Keratinocyte (primary cell): ENCODE measurements around the gene MIEF2. TPM values are rescaled to one million over a fixed set of nuclear protein-coding genes. Genes with fewer than 3 reads are reported as not detected.

ENCODE experiments used
- DNase-seq: peaks from one replicate; pipeline ENCODE4 v3.0.0-alpha.2; 2011; ENCODE audit warnings: low read depth, missing footprints, low spot score
- FAIRE-seq: peaks from 2 replicates; lab custom pipeline; 2011; peaks lifted over from hg19 to GRCh38; lab: Jason Lieb, UNC
- H2AFZ ChIP-seq: 2 replicates; pipeline ENCODE4 v1.6.0; 2012; ENCODE audit warnings: low read length, control low read depth, inconsistent platforms; ENCODE audit not compliant: control insufficient read depth
- H3K27ac ChIP-seq: 2 replicates; pipeline ENCODE4 v1.5.1; 2011; ENCODE audit warnings: low read length; ENCODE audit not compliant: control insufficient read depth, insufficient read depth
- H3K27me3 ChIP-seq: 3 replicates; pipeline ENCODE4 v1.6.0; 2011; ENCODE audit warnings: low read length; ENCODE audit not compliant: control insufficient read depth, insufficient read depth; ENCODE audit errors: extremely low read depth
- H3K36me3 ChIP-seq, 2 experiments: 2 replicates in 1 of 2; 3 replicates in 1 of 2; pipeline ENCODE4 v1.5.1; 2011; ENCODE audit warnings: low read length in 2 of 2, mild to moderate bottlenecking in 1 of 2; ENCODE audit not compliant: control insufficient read depth in 2 of 2, insufficient read depth in 2 of 2; ENCODE audit errors: extremely low read depth in 1 of 2
- H3K4me1 ChIP-seq: 3 replicates; pipeline ENCODE4 v1.5.1; 2011; ENCODE audit warnings: low read length; ENCODE audit not compliant: control insufficient read depth, insufficient read depth; ENCODE audit errors: extremely low read depth
- H3K4me2 ChIP-seq: 3 replicates; pipeline ENCODE4 v1.6.0; 2011; ENCODE audit warnings: low read depth, low read length; ENCODE audit not compliant: control insufficient read depth, insufficient read depth; ENCODE audit errors: extremely low read depth
- H3K4me3 ChIP-seq, 3 experiments: fragments of 200-600 bp in 1 of 3; sonication (generic) in 1 of 3; 2 replicates in 2 of 3; 3 replicates in 1 of 3; pipeline ENCODE4 v1.5.1; 2011 to 2016; ENCODE audit warnings: low read length in 3 of 3, mild to moderate bottlenecking in 3 of 3, control low read depth in 2 of 3, inconsistent platforms in 1 of 3, low read depth in 1 of 3, mixed read lengths in 1 of 3, mixed run types in 1 of 3, moderate library complexity in 1 of 3; ENCODE audit not compliant: control insufficient read depth in 2 of 3, insufficient read depth in 2 of 3; ENCODE audit errors: extremely low read depth in 1 of 3
- H3K79me2 ChIP-seq: 2 replicates; pipeline ENCODE4 v1.6.0; 2012; ENCODE audit warnings: low read length; ENCODE audit not compliant: control insufficient read depth, insufficient read depth
- H3K9ac ChIP-seq: 3 replicates; pipeline ENCODE4 v1.6.0; 2011; ENCODE audit warnings: low read length; ENCODE audit not compliant: control insufficient read depth, insufficient read depth; ENCODE audit errors: extremely low read depth
- H3K9me1 ChIP-seq: 3 replicates; pipeline ENCODE4 v1.6.0; 2011; ENCODE audit warnings: low read length; ENCODE audit not compliant: control insufficient read depth, insufficient read depth; ENCODE audit errors: extremely low read depth
- H3K9me3 ChIP-seq: 2 replicates; pipeline ENCODE4 v1.5.1; 2012; ENCODE audit warnings: low read depth, low read length; ENCODE audit not compliant: control insufficient read depth
- H4K20me1 ChIP-seq: 3 replicates; pipeline ENCODE4 v1.6.0; 2011; ENCODE audit warnings: low read length; ENCODE audit not compliant: control insufficient read depth, insufficient read depth; ENCODE audit errors: extremely low read depth
- CTCF ChIP-seq, 3 experiments: IDR thresholded peaks in 1 of 3; conservative IDR thresholded peaks in 1 of 3; optimal IDR thresholded peaks in 1 of 3; 2 replicates in 2 of 3; 3 replicates in 1 of 3; pipeline versions ENCODE3 to v1.5.1; 2011; ENCODE audit warnings: low read length in 3 of 3, mild to moderate bottlenecking in 3 of 3, moderate library complexity in 2 of 3, control low read depth in 1 of 3, inconsistent platforms in 1 of 3; ENCODE audit not compliant: insufficient read depth in 2 of 3; ENCODE audit errors: extremely low read depth in 1 of 3
- EZH2 ChIP-seq: IDR thresholded peaks from one replicate; pipeline ENCODE4 v1.6.1; 2012; ENCODE audit warnings: inconsistent platforms, mild to moderate bottlenecking, low read length, moderate library complexity
- dilution Hi-C: fragments of 300-500 bp; cut with MboI; formaldehyde crosslinking; loops from one replicate; pipeline ENCODE4 v1.7.0; 2020; ENCODE audit warnings: low sequenced_read_pairs; ENCODE audit not compliant: extremely low pct_ligation_motif_present
- polyA plus RNA-seq, 5 experiments: library from polyadenylated mRNA; depleted of rRNA in 3 of 5; stranded (reverse) in 3 of 5; stranded (forward) in 1 of 5; unstranded in 1 of 5; fragments of >200 nt; gene quantifications; 1 replicate in 1 of 5; 2 replicates in 3 of 5; 3 replicates in 1 of 5; pipeline versions ENCODE4 v1.2.1 to v1.2.3, GENCODE V29; 2011 to 2012; ENCODE audit warnings: missing spikeins in 2 of 5, low read depth in 1 of 5, low replicate concordance in 1 of 5

MIEF2 gene
- polyA plus RNA-seq, 1 donor (not counting 4 experiments of a cell fraction or from before 2014, with no cell fraction given) = 7.9 TPM

DNA sequence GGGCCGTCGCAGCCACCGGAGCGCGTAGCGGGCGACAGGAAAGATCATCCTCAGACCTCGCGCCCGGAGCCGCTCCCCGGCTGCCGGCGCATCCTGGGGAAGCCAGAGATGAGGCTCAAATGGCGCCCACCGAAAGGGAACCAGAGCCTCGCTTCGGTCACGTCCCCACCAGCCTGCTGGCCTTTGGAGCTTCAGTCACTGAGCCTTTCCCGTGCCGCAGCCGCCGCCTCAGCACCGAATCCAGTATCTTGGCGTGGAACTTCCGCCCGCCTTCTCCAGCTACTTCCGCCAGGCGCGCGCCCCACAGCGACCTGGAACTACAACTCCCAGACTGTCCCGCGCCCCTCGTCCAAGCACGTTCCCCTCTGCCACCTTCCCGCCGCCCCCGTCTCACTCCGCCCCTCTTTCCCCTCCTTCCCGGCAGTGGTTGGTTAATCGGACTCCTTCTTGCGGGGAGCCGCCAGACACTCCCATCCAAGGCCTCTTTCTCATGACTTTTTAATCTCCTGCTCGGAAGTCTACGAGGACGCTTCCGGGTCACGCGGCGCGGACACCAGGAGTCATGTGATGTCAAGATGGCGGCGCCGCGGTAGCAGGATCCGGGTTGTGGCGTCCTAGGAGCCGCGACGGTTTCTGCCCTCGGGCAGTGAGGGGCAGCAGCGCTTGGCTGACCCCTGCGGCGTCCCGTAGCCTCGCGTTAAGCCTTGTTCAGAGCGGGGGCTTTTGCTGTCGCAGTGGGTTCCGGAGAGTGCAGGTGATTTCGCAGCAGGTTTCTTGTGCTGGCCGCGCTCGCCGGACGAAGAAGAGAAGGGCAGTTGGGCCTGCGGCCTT lies 54.5 kb downstream of the MIEF2 start, which contains the start of the genes SMCR8 and TOP3A:
Gene SMCR8, plus strand, starts transcription at position 563 of the 831 bp plus-strand sequence. CDS start 497 bp downstream, outside the sequence.
Gene TOP3A, minus strand, starts transcription at position 264 of the 831 bp plus-strand sequence. Its CDS starts 216 bp downstream, at position 48.
- FAIRE-seq (peak; percentile 48), DNase-seq (peak; percentile 89)
- peak within 1 kb of the TSS; percentile 80 to 90 (median 89) for H3K4me3 ChIP-seq
- H3K27ac ChIP-seq = peak within 1 kb of the TSS; percentile 92
- peaks cover 37% of the 10 kb centered on the region for H3K4me1 ChIP-seq
- H3K9me3 ChIP-seq = no peaks in the 10 kb centered on the region
- H3K36me3 ChIP-seq = peaks cover 3 to 26% of the 10 kb centered on the region in 2 experiments
- H3K4me2 ChIP-seq = peak within 1 kb of the TSS; percentile 99
- H4K20me1 ChIP-seq = peaks cover 5% of the 10 kb centered on the region
- H3K79me2 ChIP-seq = peaks cover 83% of the 10 kb centered on the region
- H3K27me3 ChIP-seq = no peaks in the 10 kb centered on the region
- TF ChIP-seq EZH2 (no peak), CTCF (optimal IDR thresholded peaks at IDR 0.05 in 1 of 3, IDR thresholded peaks at IDR 0.05 in 1 of 3, conservative IDR thresholded peaks at IDR 0.05 in 1 of 3; ENCODE audit: extremely low read depth in 1 of 3, insufficient read depth in 2 of 3, low read length in 3 of 3) (no peak)
- H2AFZ ChIP-seq = peak within 1 kb of the TSS; percentile 95
- dilution Hi-C loops = no loop called here
- no peaks in the 10 kb centered on the region for H3K9me1 ChIP-seq
- H3K9ac ChIP-seq = peak within 1 kb of the TSS; percentile 94

- H3K4me3 ChIP-seq = peak overlapping the region; percentile 80 to 90 (median 89)
- peaks cover 39% of the 10 kb centered on the region for H3K4me1 ChIP-seq
- FAIRE-seq (no peak), DNase-seq (no peak)
- H3K27ac ChIP-seq = peak overlapping the region; percentile 92
- H3K9ac ChIP-seq = peak overlapping the region; percentile 94
- H2AFZ ChIP-seq = peak overlapping the region; percentile 92
- peaks cover 86% of the 10 kb centered on the region for H3K79me2 ChIP-seq
- H3K9me3 ChIP-seq = no peaks in the 10 kb centered on the region
- dilution Hi-C loops = no loop called here
- no peaks in the 10 kb centered on the region for H3K27me3 ChIP-seq
- TF ChIP-seq EZH2 (no peak), CTCF (optimal IDR thresholded peaks at IDR 0.05 in 1 of 3, IDR thresholded peaks at IDR 0.05 in 1 of 3, conservative IDR thresholded peaks at IDR 0.05 in 1 of 3; ENCODE audit: extremely low read depth in 1 of 3, insufficient read depth in 2 of 3, low read length in 3 of 3) (no peak)
- H3K36me3 ChIP-seq = peaks cover 3 to 27% of the 10 kb centered on the region in 2 experiments
- no peaks in the 10 kb centered on the region for H3K9me1 ChIP-seq
- H4K20me1 ChIP-seq = peaks cover 10% of the 10 kb centered on the region
- peak overlapping the region; percentile 96 for H3K4me2 ChIP-seq
Measured at GRCh38 chr17:18315562-18315922, 55.1 kb downstream of the MIEF2 start.
